K562 (cell line): ENCODE results near the gene CTCF. TPM values are rescaled to one million over a fixed set of nuclear protein-coding genes. Genes with fewer than 3 reads are reported as not detected.
A peak's percentile ranks its signal among the peaks of the same experiment; 100 is the strongest.

Source experiments
- ATAC-seq: fragments of 200-7000 bp; cut with Tn5 transposase; 3 replicates; pipeline ENCODE4 v1.9.1; 2020; ENCODE audit warnings: moderate library complexity
- Bru-seq: library from RNA; stranded (reverse); fragments of 400-500 nt; gene quantifications from one replicate; lab custom pipeline; 2021; lab: Mats Ljungman, UMichigan
- BruChase-seq, 2 experiments: library from RNA; stranded (reverse); fragments of 400-500 nt; gene quantifications; one replicate each; lab custom pipeline; 2021; lab: Mats Ljungman, UMichigan
- BruUV-seq: library from RNA; stranded (reverse); fragments of 400-500 nt; replicated peaks from 2 replicates; lab custom pipeline; 2021; lab: Mats Ljungman, UMichigan
- CTCF ChIA-PET: fragments of 300-600 bp; formaldehyde crosslinking; extraction: SDS; loops from one replicate; lab custom pipeline; 2021; ENCODE audit warnings: low intra/inter-chr PET ratio; lab: Yijun Ruan, JAX
- POLR2A ChIA-PET: fragments of 300-600, 350-650 bp; sonication (Branson Sonifier 250); formaldehyde crosslinking; extraction: SDS; loops from one replicate; lab custom pipeline; 2021; ENCODE audit warnings: antibody characterized with exemption, inconsistent platforms; lab: Yijun Ruan, JAX
- DNase-seq, 4 experiments: peaks; one replicate each; pipeline versions ENCODE4 v3.0.0 to v3.0.0-alpha.2; 2011 to 2018; ENCODE audit warnings: low spot score in 3 of 4, mixed read lengths in 3 of 4; ENCODE audit errors: extremely low read depth in 1 of 4
- FAIRE-seq: peaks from 2 replicates; lab custom pipeline; 2011; peaks lifted over from hg19 to GRCh38; lab: Jason Lieb, UNC
- H2AFZ ChIP-seq: 2 replicates; pipeline ENCODE4 v1.6.0; 2011; ENCODE audit warnings: low read depth, low read length, control low read depth, inconsistent platforms
- H3K27ac ChIP-seq: fragments of 200-600 bp; 3 replicates; pipeline ENCODE4 v1.8.0; 2011; ENCODE audit warnings: low read depth, mild to moderate bottlenecking, control low read depth, inconsistent platforms, low read length, moderate library complexity, mixed read lengths; ENCODE audit errors: extremely low read depth
- H3K27me3 ChIP-seq, 2 experiments: fragments of 300-600 bp in 1 of 2; 2 replicates in 1 of 2; 3 replicates in 1 of 2; pipeline versions ENCODE4 v1.6.0 to v1.8.0; 2011; ENCODE audit warnings: inconsistent platforms in 2 of 2, low read length in 2 of 2, mild to moderate bottlenecking in 1 of 2, mixed read lengths in 1 of 2, moderate library complexity in 1 of 2; ENCODE audit not compliant: control insufficient read depth in 2 of 2, insufficient read depth in 2 of 2
- H3K36me3 ChIP-seq: fragments of 300-600 bp; 3 replicates; pipeline ENCODE4 v1.8.0; 2011; ENCODE audit warnings: mild to moderate bottlenecking, low read length, inconsistent platforms; ENCODE audit not compliant: control insufficient read depth, insufficient read depth
- H3K4me1 ChIP-seq, 2 experiments: fragments of 200-600 bp in 1 of 2; replicated peaks in 1 of 2; 2 replicates in 1 of 2; 3 replicates in 1 of 2; pipeline versions ENCODE4 v1.5.1 to v1.8.0; 2011; ENCODE audit warnings: inconsistent platforms in 2 of 2, low read length in 2 of 2, mild to moderate bottlenecking in 1 of 2, mixed read lengths in 1 of 2, moderate library complexity in 1 of 2; ENCODE audit not compliant: control insufficient read depth in 2 of 2, insufficient read depth in 2 of 2
- H3K4me2 ChIP-seq: 2 replicates; pipeline ENCODE4 v1.6.1; 2011; ENCODE audit warnings: low read length, control low read depth, inconsistent platforms, mixed read lengths; ENCODE audit not compliant: insufficient read depth
- H3K4me3 ChIP-seq: fragments of 200-600 bp; sonication (generic), shearing (Covaris generic); 2 replicates; pipeline ENCODE4 v1.5.1; 2016; ENCODE audit warnings: control low read depth, inconsistent platforms
- H3K79me2 ChIP-seq: fragments of 200-600 bp; 3 replicates; pipeline ENCODE4 v1.8.0; 2011; ENCODE audit warnings: low read length, inconsistent platforms; ENCODE audit not compliant: control insufficient read depth, insufficient read depth
- H3K9ac ChIP-seq, 2 experiments: 2 replicates each; pipeline versions ENCODE4 v1.6.0 to v1.6.1; 2011; ENCODE audit warnings: low read depth in 2 of 2, low read length in 2 of 2, control low read depth in 1 of 2, inconsistent platforms in 1 of 2, mild to moderate bottlenecking in 1 of 2, mixed read lengths in 1 of 2; ENCODE audit not compliant: insufficient read depth in 1 of 2
- H3K9me1 ChIP-seq: one replicate; pipeline ENCODE4 v1.6.0; 2011; ENCODE audit warnings: inconsistent platforms, mild to moderate bottlenecking, low read length, moderate library complexity; ENCODE audit not compliant: control insufficient read depth, insufficient read depth
- H3K9me3 ChIP-seq: replicated peaks from 2 replicates; pipeline ENCODE4 v1.5.1; 2011; ENCODE audit warnings: low read depth, low read length, inconsistent platforms; ENCODE audit not compliant: control insufficient read depth, insufficient read depth
- H4K20me1 ChIP-seq: replicated peaks from 2 replicates; pipeline ENCODE4 v1.6.1; 2011; ENCODE audit warnings: low read length, inconsistent platforms, mixed read lengths; ENCODE audit not compliant: control insufficient read depth, insufficient read depth
- ZNF695 ChIP-seq: fragments of 450-650 bp; formaldehyde crosslinking; IDR thresholded peaks from 2 replicates; pipeline ENCODE4 v1.4.0; 2020; ENCODE audit warnings: mild to moderate bottlenecking, moderate library complexity
- WGBS: fragments of 100-300 bp; shearing (Covaris generic); methylation state at CpG from one replicate; pipeline ENCODE4 v1.1.6; 2016; ENCODE audit warnings: low coverage, mixed read lengths; ENCODE audit not compliant: insufficient coverage; ENCODE audit errors: missing lambda C conversion rate; 5-methylcytosine and 5-hydroxymethylcytosine counted together
- in situ Hi-C: fragments of 300-500 bp; cut with MboI; formaldehyde crosslinking; loops from 4 replicates; pipeline ENCODE4 v1.15.0; 2018; ENCODE audit warnings: inconsistent platforms, mixed read lengths
- intact Hi-C: fragments of 100-400 bp; cut with micrococcal nuclease; formaldehyde crosslinking; loops from 2 replicates; pipeline ENCODE4 v1.14.2; 2022
- long read RNA-seq, 3 experiments: library from polyadenylated mRNA in 2 of 3; library from RNA in 1 of 3; unstranded in 2 of 3; stranded (forward) in 1 of 3; transcript quantifications; one replicate each; pipeline ENCODE4 v2.0.0, GENCODE V29; 2019 to 2022
- polyA minus RNA-seq, 3 experiments: library from RNA; depleted of rRNA, polyadenylated mRNA; stranded (reverse); fragments of >200 nt; gene quantifications; 2 replicates each; pipeline ENCODE4 v1.2.3, GENCODE V29; 2011
- polyA plus RNA-seq, 8 experiments: library from polyadenylated mRNA; depleted of rRNA in 4 of 8; stranded (reverse) in 5 of 8; unstranded in 3 of 8; fragments of >200 nt; fragmentation: Nextera tagmentation in 2 of 8; fragmentation: Illumina TruSeq in 1 of 8; extraction: Ambion mirVana in 2 of 8; extraction: Trizol in 1 of 8; gene quantifications; 2 replicates each; pipeline versions ENCODE4 v1.2.1 to v1.2.3, GENCODE V29; 2011 to 2014; ENCODE audit warnings: inconsistent platforms in 1 of 8, missing spikeins in 1 of 8
- total RNA-seq, 7 experiments: library from RNA; depleted of rRNA in 6 of 7; stranded (reverse); fragments of >200 nt in 6 of 7; fragmentation: Illumina TruSeq in 2 of 7; extraction: Trizol in 2 of 7; gene quantifications; 2 replicates each; pipeline versions ENCODE4 v1.2.1 to v1.2.3, GENCODE V29; 2011 to 2021; ENCODE audit warnings: low replicate concordance in 1 of 7
- TF ChIP-seq, protein P1 (sequence below), 2 experiments: fragments of 200-800 bp in 1 of 2; sonication (Bioruptor generic) in 1 of 2; sonication (generic) in 1 of 2; formaldehyde crosslinking in 1 of 2; IDR thresholded peaks in 1 of 2; conservative IDR thresholded peaks in 1 of 2; 2 replicates each; pipeline versions ENCODE4 v1.5.0 to v1.6.1; 2016 to 2020; ENCODE audit warnings: missing compliant biosample characterization in 1 of 2, missing genetic modification characterization in 1 of 2, missing genetic modification reagents in 1 of 2

Gene CTCF, protein sequence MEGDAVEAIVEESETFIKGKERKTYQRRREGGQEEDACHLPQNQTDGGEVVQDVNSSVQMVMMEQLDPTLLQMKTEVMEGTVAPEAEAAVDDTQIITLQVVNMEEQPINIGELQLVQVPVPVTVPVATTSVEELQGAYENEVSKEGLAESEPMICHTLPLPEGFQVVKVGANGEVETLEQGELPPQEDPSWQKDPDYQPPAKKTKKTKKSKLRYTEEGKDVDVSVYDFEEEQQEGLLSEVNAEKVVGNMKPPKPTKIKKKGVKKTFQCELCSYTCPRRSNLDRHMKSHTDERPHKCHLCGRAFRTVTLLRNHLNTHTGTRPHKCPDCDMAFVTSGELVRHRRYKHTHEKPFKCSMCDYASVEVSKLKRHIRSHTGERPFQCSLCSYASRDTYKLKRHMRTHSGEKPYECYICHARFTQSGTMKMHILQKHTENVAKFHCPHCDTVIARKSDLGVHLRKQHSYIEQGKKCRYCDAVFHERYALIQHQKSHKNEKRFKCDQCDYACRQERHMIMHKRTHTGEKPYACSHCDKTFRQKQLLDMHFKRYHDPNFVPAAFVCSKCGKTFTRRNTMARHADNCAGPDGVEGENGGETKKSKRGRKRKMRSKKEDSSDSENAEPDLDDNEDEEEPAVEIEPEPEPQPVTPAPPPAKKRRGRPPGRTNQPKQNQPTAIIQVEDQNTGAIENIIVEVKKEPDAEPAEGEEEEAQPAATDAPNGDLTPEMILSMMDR
- 41.2 and 61.0 TPM in 2 replicates for total RNA-seq (2011; cell fraction: chromatin; rRNA removed; ENCODE audit: low replicate concordance)
- total RNA-seq (2011; cell fraction: nucleolus; rRNA removed), result 26.5 and 26.8 TPM in 2 replicates
- 34.7 and 46.6 TPM in 2 replicates for total RNA-seq (2011; cell fraction: nucleoplasm; rRNA removed)
- total RNA-seq (2014; rRNA removed) (31.3 and 34.6 TPM in 2 replicates), total RNA-seq (2014; rRNA removed; fragmentation: Illumina TruSeq; extraction: Trizol) (36.5 and 37.6 TPM in 2 replicates), total RNA-seq (2015; rRNA removed; fragmentation: Illumina TruSeq; extraction: Trizol) (45.1 and 49.2 TPM in 2 replicates), total RNA-seq (2021) (37.5 and 37.9 TPM in 2 replicates), polyA plus RNA-seq (2011; rRNA removed) (21.0 and 33.9 TPM in 2 replicates), polyA plus RNA-seq (2014; fragmentation: Illumina TruSeq; extraction: Trizol) (41.0 and 47.1 TPM in 2 replicates), polyA plus RNA-seq (2014; fragmentation: Nextera tagmentation; extraction: Ambion mirVana) (10 to 100 TPM in 1 of 2 experiments, 1 to 10 TPM in 1; 7.8 to 11.0 TPM), polyA plus RNA-seq (2014; rRNA removed) (26.4 and 27.5 TPM in 2 replicates), polyA minus RNA-seq (2011; rRNA and poly(A)+ RNA removed) (34.2 and 51.3 TPM in 2 replicates), Bru-seq, nascent RNA (percentile 69 among the genes with signal in this experiment), BruChase-seq, experiment 1, labeled RNA remaining after a 2-hour chase (percentile 74 among the genes with signal in this experiment), BruChase-seq, experiment 2, labeled RNA remaining after a 6-hour chase (percentile 78 among the genes with signal in this experiment)
- polyA plus RNA-seq (2011; cell fraction: cytosol; rRNA removed), result 17.2 and 19.3 TPM in 2 replicates
- 12.8 and 14.9 TPM in 2 replicates for polyA plus RNA-seq (2011; cell fraction: nucleus; rRNA removed)
- 27.6 and 33.5 TPM in 2 replicates for polyA plus RNA-seq (2012)
- polyA minus RNA-seq (2011; cell fraction: cytosol; rRNA and poly(A)+ RNA removed), result 21.9 and 28.2 TPM in 2 replicates
- polyA minus RNA-seq (2011; cell fraction: nucleus; rRNA and poly(A)+ RNA removed), result 10.4 and 17.2 TPM in 2 replicates
- long read RNA-seq, experiment 1, transcript CTCF-201 (12 exons, 3,941 nt), result major isoform, 47 of 152 reads
- long read RNA-seq, experiment 1, transcript CTCF-211 (6 exons, 2,833 nt), result minor isoform, 9 of 152 reads
- long read RNA-seq, experiment 1, transcript CTCF-214 (10 exons, 3,521 nt), result minor isoform, 21 of 152 reads
- long read RNA-seq, experiment 1, partial matches to known transcripts, result 54 of 152 reads
- long read RNA-seq, experiment 1, other reads (novel, unspliced or antisense), result 12 of 152 reads
- long read RNA-seq, experiment 2, transcript CTCF-201 (12 exons, 3,941 nt), result major isoform, 6 of 36 reads
- long read RNA-seq, experiment 2, partial matches to known transcripts, result 4 of 36 reads
- long read RNA-seq, experiment 2, other reads (novel, unspliced or antisense), result 24 of 36 reads
- long read RNA-seq, experiment 3, partial matches to known transcripts, result 15 of 16 reads
- long read RNA-seq, experiment 3, other reads (novel, unspliced or antisense), result 1 of 16 reads

DNA sequence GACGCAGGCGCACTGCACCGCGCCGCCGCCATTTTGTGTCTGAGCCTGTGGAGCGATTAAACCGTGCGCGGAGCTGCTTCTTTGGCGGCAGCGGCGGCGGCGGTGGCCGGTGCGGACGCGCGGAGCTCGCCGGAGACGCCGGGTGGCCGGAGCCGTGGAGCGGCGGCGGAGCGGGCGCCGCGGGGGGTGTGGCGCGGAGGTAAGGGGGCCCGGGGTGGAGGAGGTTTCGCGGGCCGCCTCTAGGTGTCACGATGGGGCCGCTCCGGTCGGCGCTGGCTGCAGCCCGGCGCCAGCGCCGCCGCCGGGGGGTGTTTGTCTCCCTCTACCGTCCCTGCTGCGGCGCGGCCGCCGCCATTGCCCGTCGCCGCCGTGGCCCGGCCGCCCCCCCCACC, at the start of gene CTCF:
Gene CTCF, plus strand, starts transcription at position 1 of the 392 bp plus-strand sequence. CDS start 48,307 bp downstream, outside the sequence.
- CTCF ChIA-PET, result interaction anchor here (0.6 to 2.3 kb wide), 6 partner anchors 16 to 645 kb away, joined by 3 to 17 read pairs (median 4); partner anchors contain the start of gene CARMIL2
- DNase-seq (peak; percentile 81 to 89 (median 84)), FAIRE-seq (no peak), ATAC-seq (peak; percentile 46)
- H3K36me3 ChIP-seq, result peaks cover 4% of the 10 kb centered on the region; the same call in 1 of the 3 replicates
- H3K9me1 ChIP-seq, result no peaks in the 10 kb centered on the region
- in situ Hi-C loops (no loop called here), intact Hi-C loops (loop anchor here (2.0 to 5.0 kb wide), 3 partner anchors 42 to 104 kb away; partner anchors contain the start of genes C16orf86 and ENKD1)
- no peaks in the 10 kb centered on the region for H4K20me1 ChIP-seq
- POLR2A ChIA-PET, result interaction anchor here (0.6 to 3.2 kb wide), 21 partner anchors 8 to 806 kb away, joined by 3 to 24 read pairs (median 3); partner anchors contain the start of genes ACD and PARD6A
- H3K27me3 ChIP-seq, result no peaks in the 10 kb centered on the region
- WGBS, result 2% methylated on average over 19 of the region's 62 CpGs
- H3K79me2 ChIP-seq, result peaks cover 60% of the 10 kb centered on the region
- peak within 1 kb of the TSS; percentile 82 for H2AFZ ChIP-seq
- peak within 1 kb of the TSS; percentile 90 for H3K4me2 ChIP-seq
- BruUV-seq, result no TSS peak
- peak within 1 kb of the TSS; percentile 97 to 99 for H3K9ac ChIP-seq
- H3K9me3 ChIP-seq, result no peaks in the 10 kb centered on the region
- peak within 1 kb of the TSS; percentile 99 for H3K27ac ChIP-seq
- H3K4me3 ChIP-seq, result peak within 1 kb of the TSS; percentile 97
- H3K4me1 ChIP-seq, result peaks cover 15 to 27% of the 10 kb centered on the region in 2 experiments; a peak in 4 of 5 replicates
- TF ChIP-seq ZNF695 (CRISPR knock-in tag), result no peak
- TF ChIP-seq, protein P1, sequence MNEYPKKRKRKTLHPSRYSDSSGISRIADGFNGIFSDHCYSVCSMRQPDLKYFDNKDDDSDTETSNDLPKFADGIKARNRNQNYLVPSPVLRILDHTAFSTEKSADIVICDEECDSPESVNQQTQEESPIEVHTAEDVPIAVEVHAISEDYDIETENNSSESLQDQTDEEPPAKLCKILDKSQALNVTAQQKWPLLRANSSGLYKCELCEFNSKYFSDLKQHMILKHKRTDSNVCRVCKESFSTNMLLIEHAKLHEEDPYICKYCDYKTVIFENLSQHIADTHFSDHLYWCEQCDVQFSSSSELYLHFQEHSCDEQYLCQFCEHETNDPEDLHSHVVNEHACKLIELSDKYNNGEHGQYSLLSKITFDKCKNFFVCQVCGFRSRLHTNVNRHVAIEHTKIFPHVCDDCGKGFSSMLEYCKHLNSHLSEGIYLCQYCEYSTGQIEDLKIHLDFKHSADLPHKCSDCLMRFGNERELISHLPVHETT (CRISPR knock-in tag; conservative IDR thresholded peaks at IDR 0.05 in 1 of 2, IDR thresholded peaks at IDR 0.05 in 1 of 2), result peak in 1 of 2 experiments; percentile 100; a peak in 2 of 4 replicates
